Ramos (cell line): ENCODE data around the gene SSMEM1.
"Not testable (repeated sequence)": the region's sequence is repeated elsewhere in the genome, so short reads cannot be mapped to it uniquely, and the experiment has no call there.

Source experiments
- in situ Hi-C: fragments of 300-500 bp; cut with MboI; formaldehyde crosslinking; loops from one replicate; pipeline ENCODE4 v1.14.3; 2022; ENCODE audit warnings: low sequenced_read_pairs; ENCODE audit not compliant: unreplicated experiment

SSMEM1 gene

GRCh38 chr7:130210181-130210935 lies 2.7 kb downstream of the SSMEM1 start:
- in situ Hi-C loops, result no loop called here

GRCh38 chr7:130213828-130214227 lies 6.2 kb downstream of the SSMEM1 start:
- in situ Hi-C loops, result no loop called here

GRCh38 chr7:130216025-130216424 lies 8.4 kb downstream of the SSMEM1 start:
- in situ Hi-C loops, result no loop called here

GRCh38 chr7:130216750-130217149 lies 9.1 kb downstream of the SSMEM1 start:
- in situ Hi-C loops, result no loop called here

GRCh38 chr7:130218806-130219620 lies 11.4 kb downstream of the SSMEM1 start:
- in situ Hi-C loops, result no loop called here

- in situ Hi-C loops, result no loop called here
These were observed 12.2 kb downstream of the SSMEM1 start for GRCh38 chr7:130219871-130220270.

- in situ Hi-C loops, result no loop called here
These were observed 14.1 kb downstream of the SSMEM1 start for GRCh38 chr7:130221746-130222145.

GRCh38 chr7:130223646-130224045 lies 16.0 kb downstream of the SSMEM1 start:
- in situ Hi-C loops, result no loop called here

- in situ Hi-C loops, result no loop called here
These were observed 16.6 kb downstream of the SSMEM1 start for GRCh38 chr7:130224210-130224609.

- in situ Hi-C loops, result not testable (repeated sequence)
These were observed 17.3 kb downstream of the SSMEM1 start for GRCh38 chr7:130224923-130225322.

- in situ Hi-C loops, result no loop called here
These were observed 18.7 kb downstream of the SSMEM1 start for GRCh38 chr7:130226333-130226732.

- in situ Hi-C loops, result no loop called here
These were observed 20.4 kb downstream of the SSMEM1 start for GRCh38 chr7:130227883-130228575.

GRCh38 chr7:130228840-130229502 lies 21.3 kb downstream of the SSMEM1 start:
- in situ Hi-C loops, result no loop called here

GRCh38 chr7:130229981-130230380 lies 22.3 kb downstream of the SSMEM1 start:
- in situ Hi-C loops, result not testable (repeated sequence)

GRCh38 chr7:130231792-130232191 lies 24.1 kb downstream of the SSMEM1 start:
- in situ Hi-C loops, result no loop called here

GRCh38 chr7:130232209-130232608 lies 24.5 kb downstream of the SSMEM1 start:
- in situ Hi-C loops, result no loop called here

- in situ Hi-C loops, result no loop called here
These were observed 26.4 kb downstream of the SSMEM1 start for GRCh38 chr7:130234078-130234477.

- in situ Hi-C loops, result not testable (repeated sequence)
These were observed 28.7 kb downstream of the SSMEM1 start for GRCh38 chr7:130236361-130236760.

GRCh38 chr7:130240240-130240639 lies 32.6 kb downstream of the SSMEM1 start:
- in situ Hi-C loops, result loop anchor here (10.0 kb wide), 1 partner anchor 515 kb away; no protein-coding TSS in a partner anchor
